A673 (cell line): Measurements from ENCODE around the gene TMUB2. TPM values are rescaled to one million over a fixed set of nuclear protein-coding genes. Genes with fewer than 3 reads are reported as not detected.

Experiments used
- BruUV-seq: library from RNA; stranded (reverse); fragments of 400-500 nt; replicated peaks from 2 replicates; lab custom pipeline; 2021; lab: Mats Ljungman, UMichigan
- CTCF ChIA-PET: fragments of 300-600 bp; sonication (Branson Sonifier 250); formaldehyde crosslinking; loops from one replicate; lab custom pipeline; 2022; ENCODE audit warnings: antibody characterized with exemption; lab: Charles Lee
- POLR2A ChIA-PET: fragments of 300-600 bp; sonication (Branson Sonifier 250); formaldehyde crosslinking; loops from one replicate; lab custom pipeline; 2022; ENCODE audit warnings: antibody characterized with exemption; ENCODE audit not compliant: low non-redundant PET; lab: Charles Lee
- DNase-seq: peaks from one replicate; pipeline ENCODE4 v3.0.0-alpha.2; 2015; ENCODE audit warnings: low spot score
- H3K27ac ChIP-seq: fragments of 200-600 bp; sonication (generic); 2 replicates; pipeline ENCODE4 v1.5.1; 2016; ENCODE audit warnings: mixed run types, low read depth, mild to moderate bottlenecking, mixed read lengths, antibody characterized with exemption, low read length; ENCODE audit not compliant: poor library complexity, severe bottlenecking
- H3K27me3 ChIP-seq: fragments of 200-600 bp; sonication (generic); replicated peaks from 2 replicates; pipeline ENCODE4 v1.6.1; 2017; ENCODE audit warnings: mixed run types, low read depth, mild to moderate bottlenecking, mixed read lengths, antibody characterized with exemption, low read length; ENCODE audit not compliant: insufficient read depth, poor library complexity
- H3K36me3 ChIP-seq: fragments of 200-600 bp; sonication (generic); 2 replicates; pipeline ENCODE4 v1.6.1; 2016; ENCODE audit warnings: mixed run types, mild to moderate bottlenecking, mixed read lengths, antibody characterized with exemption, low read length; ENCODE audit not compliant: insufficient read depth, poor library complexity, severe bottlenecking
- H3K4me1 ChIP-seq: fragments of 200-600 bp; sonication (generic); 2 replicates; pipeline ENCODE4 v1.6.1; 2017; ENCODE audit warnings: mixed run types, mild to moderate bottlenecking, mixed read lengths, antibody characterized with exemption, low read length; ENCODE audit not compliant: insufficient read depth, poor library complexity, severe bottlenecking
- H3K4me3 ChIP-seq: fragments of 200-600 bp; sonication (generic); 2 replicates; pipeline ENCODE4 v1.5.1; 2016; ENCODE audit warnings: low read depth, mixed run types, mild to moderate bottlenecking, mixed read lengths, low read length; ENCODE audit not compliant: poor library complexity, severe bottlenecking
- H3K9me3 ChIP-seq: fragments of 200-600 bp; sonication (generic); 2 replicates; pipeline ENCODE4 v1.6.1; 2016; ENCODE audit warnings: mixed run types, low read depth, mild to moderate bottlenecking, mixed read lengths, antibody characterized with exemption, low read length; ENCODE audit not compliant: poor library complexity, severe bottlenecking
- EZH2 ChIP-seq: fragments of 200-600 bp; sonication (generic); IDR thresholded peaks from 2 replicates; pipeline ENCODE4 v1.6.1; 2017; ENCODE audit warnings: borderline replicate concordance, low read depth, mild to moderate bottlenecking, mixed read lengths, antibody characterized with exemption, low read length; ENCODE audit not compliant: poor library complexity, severe bottlenecking
- intact Hi-C: fragments of 100-400 bp; cut with micrococcal nuclease; formaldehyde crosslinking; loops from one replicate; pipeline ENCODE4 v1.10.0; 2022; ENCODE audit not compliant: unreplicated experiment
- total RNA-seq: library from RNA; stranded (reverse); gene quantifications from 2 replicates; pipeline ENCODE4 v1.2.3, GENCODE V29; 2021
- TF ChIP-seq, protein P1 (sequence below): fragments of 300-800, 200-600 bp; sonication (generic); conservative IDR thresholded peaks from 2 replicates; pipeline ENCODE4 v1.5.1; 2017; ENCODE audit warnings: low read depth, mild to moderate bottlenecking, antibody characterized with exemption, low read length, moderate library complexity, mixed read lengths

The TMUB2 gene
- total RNA-seq, 1 experiment from 2014 or later: 13.0 TPM

DNA sequence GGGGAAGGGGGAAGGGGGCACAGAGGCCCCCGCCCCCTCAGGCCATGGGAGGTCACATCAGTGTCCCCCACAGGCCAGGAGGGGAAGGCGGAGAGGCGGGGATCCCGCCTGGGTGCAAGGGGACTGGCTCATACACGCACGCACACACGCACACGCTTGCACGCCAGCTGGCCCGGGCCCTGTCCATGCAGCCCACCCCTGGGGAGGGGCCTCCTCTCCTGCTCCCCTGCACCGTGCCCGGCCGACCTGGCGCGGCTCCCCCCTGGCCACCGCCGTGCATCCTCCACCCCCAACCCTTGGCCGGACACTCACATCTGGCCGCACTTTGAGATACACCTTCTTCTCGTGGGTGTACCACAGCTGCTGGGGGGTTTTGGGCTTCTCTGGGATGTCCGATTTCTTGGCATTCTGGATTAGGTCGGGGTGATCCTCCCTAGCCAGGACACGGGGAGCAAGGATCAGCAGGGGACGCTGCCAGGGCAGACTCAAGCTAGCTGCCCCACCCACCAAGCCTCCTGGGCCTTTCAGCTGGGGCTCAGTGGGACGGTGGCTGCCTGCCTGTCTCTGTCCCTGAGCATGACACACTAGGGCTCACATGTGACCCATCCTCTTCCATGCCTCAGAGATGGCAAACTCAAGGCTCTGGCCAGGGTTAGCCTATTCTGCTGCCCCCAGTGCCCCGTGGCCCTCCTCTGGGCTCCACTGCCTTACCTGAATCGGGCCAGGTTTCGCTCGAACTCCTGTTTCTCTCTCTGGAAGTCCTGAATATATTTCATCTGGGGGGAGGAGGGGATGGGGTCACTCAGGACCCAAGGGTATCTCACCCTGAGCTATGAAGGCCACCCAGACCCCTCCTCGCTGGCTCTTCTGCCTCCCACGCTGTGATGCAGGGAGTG is 26.0 kb downstream of the TMUB2 start:
- no peaks in the 10 kb centered on the region for H3K27me3 ChIP-seq
- no peak for DNase-seq
- peaks cover 7% of the 10 kb centered on the region for H3K4me1 ChIP-seq
- no TSS peak for BruUV-seq
- ChIA-PET POLR2A (no interaction called here), CTCF (no interaction called here)
- no peak for TF ChIP-seq EZH2
- TF ChIP-seq, protein P1, sequence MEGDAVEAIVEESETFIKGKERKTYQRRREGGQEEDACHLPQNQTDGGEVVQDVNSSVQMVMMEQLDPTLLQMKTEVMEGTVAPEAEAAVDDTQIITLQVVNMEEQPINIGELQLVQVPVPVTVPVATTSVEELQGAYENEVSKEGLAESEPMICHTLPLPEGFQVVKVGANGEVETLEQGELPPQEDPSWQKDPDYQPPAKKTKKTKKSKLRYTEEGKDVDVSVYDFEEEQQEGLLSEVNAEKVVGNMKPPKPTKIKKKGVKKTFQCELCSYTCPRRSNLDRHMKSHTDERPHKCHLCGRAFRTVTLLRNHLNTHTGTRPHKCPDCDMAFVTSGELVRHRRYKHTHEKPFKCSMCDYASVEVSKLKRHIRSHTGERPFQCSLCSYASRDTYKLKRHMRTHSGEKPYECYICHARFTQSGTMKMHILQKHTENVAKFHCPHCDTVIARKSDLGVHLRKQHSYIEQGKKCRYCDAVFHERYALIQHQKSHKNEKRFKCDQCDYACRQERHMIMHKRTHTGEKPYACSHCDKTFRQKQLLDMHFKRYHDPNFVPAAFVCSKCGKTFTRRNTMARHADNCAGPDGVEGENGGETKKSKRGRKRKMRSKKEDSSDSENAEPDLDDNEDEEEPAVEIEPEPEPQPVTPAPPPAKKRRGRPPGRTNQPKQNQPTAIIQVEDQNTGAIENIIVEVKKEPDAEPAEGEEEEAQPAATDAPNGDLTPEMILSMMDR: no peak
- H3K27ac ChIP-seq: no peak overlapping the region
- H3K4me3 ChIP-seq: no peak overlapping the region
- intact Hi-C loops: loop anchor here (5.0 kb wide), 1 partner anchor 135 kb away; the partner anchor contains the start of gene GRN
- no peaks in the 10 kb centered on the region for H3K9me3 ChIP-seq
- peaks cover 58% of the 10 kb centered on the region for H3K36me3 ChIP-seq

DNA sequence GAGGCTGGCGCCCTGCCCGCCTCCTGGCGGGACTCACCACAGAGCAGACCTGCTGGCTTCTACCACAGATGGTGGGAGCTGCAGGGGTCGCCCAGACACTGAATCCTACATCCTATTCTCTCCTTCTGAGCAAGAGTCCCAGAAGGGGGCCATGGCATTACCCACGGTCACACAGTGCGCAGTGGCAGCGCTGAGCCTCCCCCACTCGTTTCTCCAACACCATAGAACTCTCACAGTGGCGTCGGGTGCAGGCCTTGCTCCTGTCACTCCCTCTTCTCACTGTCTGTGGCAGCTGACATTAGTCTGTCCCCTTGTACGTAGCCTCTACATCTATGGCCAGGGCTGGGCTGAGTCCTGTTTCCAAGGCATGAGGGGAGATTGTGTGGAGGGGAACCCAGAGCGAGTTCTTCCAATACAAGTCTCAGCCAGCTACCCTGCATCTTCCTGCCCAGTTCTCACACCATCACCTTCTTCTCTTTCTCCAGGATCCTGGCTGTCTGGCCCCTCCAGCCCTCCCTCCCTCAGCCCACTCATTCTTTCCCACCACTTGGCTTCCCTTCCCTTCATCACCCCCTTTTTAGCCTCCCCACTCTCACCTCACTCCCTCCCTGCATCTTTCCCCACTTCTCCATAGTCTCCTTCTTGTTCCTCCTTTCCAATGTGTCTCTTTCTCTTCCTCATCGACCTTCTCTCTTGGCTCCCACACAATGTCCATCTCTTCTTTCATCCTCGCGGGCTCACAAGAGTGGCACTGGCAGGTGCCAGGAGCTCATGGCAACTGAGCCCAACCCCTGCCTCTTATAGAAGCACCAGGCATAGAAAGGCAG is 26.8 kb downstream of the TMUB2 start:
- intact Hi-C loops: loop anchor here (5.0 kb wide), 1 partner anchor 134 kb away; the partner anchor contains the start of gene GRN
- DNase-seq: no peak
- POLR2A ChIA-PET: no interaction called here
- Histone ChIP-seq H3K9me3 (no peaks in the 10 kb centered on the region), H3K4me3 (no peak overlapping the region), H3K27me3 (no peaks in the 10 kb centered on the region), H3K36me3 (peaks cover 52% of the 10 kb centered on the region), H3K4me1 (peaks cover 9% of the 10 kb centered on the region), H3K27ac (no peak overlapping the region)
- BruUV-seq: no TSS peak
- CTCF ChIA-PET: no interaction called here
- TF ChIP-seq EZH2: no peak
- TF ChIP-seq, protein P1: no peak

DNA sequence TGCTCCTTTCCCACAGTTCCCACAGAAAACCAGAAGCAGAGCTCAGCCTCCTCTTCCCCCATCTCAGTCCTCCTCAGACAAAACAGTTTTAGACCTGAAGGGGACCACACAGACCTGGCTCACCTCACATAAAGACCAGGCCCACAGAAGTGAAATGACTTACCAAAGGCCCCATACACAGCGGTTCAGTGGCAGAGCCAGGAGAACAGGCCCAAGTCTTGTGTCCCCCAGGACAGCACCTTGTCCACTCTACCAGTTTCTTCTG is 27.4 kb downstream of the TMUB2 start:
- intact Hi-C loops: loop anchor here (5.0 kb wide), 1 partner anchor 133 kb away; the partner anchor contains the start of gene GRN
- Histone ChIP-seq H3K4me3 (no peak overlapping the region), H3K4me1 (peaks cover 9% of the 10 kb centered on the region), H3K9me3 (no peaks in the 10 kb centered on the region), H3K36me3 (peaks cover 47% of the 10 kb centered on the region), H3K27me3 (no peaks in the 10 kb centered on the region), H3K27ac (no peak overlapping the region)
- BruUV-seq: no TSS peak
- no peak for DNase-seq
- TF ChIP-seq, protein P1: no peak
- TF ChIP-seq EZH2: no peak
- POLR2A ChIA-PET: no interaction called here
- CTCF ChIA-PET: no interaction called here
